ENCODE measurements around the gene FGF18.
"Not testable (repeated sequence)": the region's sequence is repeated elsewhere in the genome, so short reads cannot be mapped to it uniquely, and the experiment has no call there.

The FGF18 gene

DNA sequence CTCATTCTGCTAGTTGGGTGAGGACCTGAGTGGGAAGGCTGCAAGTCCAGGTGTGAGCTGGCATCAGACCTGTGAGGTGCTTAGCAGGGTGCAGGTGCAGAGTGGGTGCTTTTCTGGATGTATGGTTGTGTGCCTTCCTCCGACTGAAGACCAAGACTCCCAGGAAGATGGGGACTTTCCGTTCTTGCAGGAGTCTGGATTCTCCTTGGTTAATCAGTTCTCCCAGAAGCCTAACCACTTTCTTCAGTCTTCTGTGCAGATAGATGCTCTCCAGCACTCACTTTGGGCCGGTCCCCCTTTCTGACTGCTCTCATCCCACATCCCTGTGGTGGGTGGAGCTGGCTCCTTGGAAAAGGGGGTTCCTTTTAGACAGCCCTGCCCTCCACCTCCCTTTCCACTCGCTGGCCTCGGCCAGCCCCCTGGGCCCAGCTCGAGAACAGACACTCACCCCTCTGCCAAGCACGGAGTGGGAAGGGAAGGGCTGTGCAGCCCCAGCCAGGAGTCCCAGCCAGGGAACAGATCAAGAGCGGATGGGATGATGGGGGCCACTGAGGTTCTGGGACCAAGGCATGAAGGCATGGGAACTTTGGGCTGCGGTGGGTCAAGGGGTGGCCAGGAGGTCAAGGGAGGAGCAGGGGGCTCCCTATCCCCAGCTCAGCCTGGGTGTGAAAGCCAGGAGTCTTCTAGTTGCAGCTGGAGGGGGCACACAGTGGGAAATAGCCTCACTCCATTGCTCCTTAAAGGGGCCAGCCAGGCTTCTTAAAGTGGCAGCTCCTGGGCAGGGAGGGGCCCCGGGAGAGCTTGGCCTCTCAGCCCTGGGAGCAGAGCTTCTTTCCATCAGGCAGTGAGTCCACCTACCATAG lies 62.4 kb downstream of the FGF18 start:
- no peak overlapping the region for H3K4me3 ChIP-seq (ENCODE audit: low read length)
- DNase-seq (ENCODE audit: low read depth, low spot score), result no peak

DNA sequence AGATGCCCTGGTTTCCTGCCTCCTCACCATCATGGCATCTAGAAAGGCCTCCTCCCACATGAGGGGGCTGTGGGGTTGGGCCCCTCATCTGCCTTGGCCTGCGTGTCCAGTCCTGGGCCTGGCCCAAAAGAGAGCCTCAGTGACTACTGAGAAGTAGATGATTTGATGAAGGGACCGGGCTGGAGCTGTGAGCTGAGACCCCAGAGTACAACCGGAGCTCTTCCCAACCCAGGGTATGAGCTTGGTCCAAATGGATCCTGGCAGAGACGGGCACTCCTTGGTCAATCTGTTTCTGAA lies 62.9 kb downstream of the FGF18 start:
- no peak overlapping the region for H3K4me3 ChIP-seq (ENCODE audit: low read length)
- DNase-seq (ENCODE audit: low read depth, low spot score), result no peak

DNA sequence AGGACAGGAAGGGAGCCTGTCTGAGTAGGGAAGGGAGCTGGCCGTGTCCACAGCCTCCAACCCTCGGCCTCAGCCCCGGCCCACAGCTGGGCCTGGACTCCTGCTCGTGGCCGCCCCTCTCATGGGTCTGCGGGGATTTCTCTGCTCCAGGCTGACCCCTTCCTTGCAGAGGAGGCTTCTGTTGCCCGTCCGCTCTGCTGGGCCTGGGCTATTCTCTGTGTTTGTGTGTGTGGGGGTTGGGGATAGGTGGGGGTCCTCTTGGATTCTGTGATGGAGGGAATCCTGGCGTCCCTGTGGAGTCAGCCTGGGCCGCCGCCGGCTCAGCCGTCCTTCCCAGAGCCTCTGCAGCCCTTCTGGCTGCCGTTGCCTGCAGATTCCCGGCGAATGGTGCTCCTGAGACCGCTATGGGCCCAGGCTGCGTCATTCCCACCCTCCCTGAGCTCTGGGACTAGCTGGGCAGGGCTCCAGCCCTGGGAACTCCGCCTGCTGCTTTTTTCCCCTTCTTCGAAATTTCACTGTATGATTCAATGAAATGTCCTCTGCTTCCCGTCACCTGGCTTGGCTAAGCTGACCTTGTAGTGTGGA lies 64.2 kb downstream of the FGF18 start:
- no peak overlapping the region for H3K4me3 ChIP-seq (ENCODE audit: low read length)
- DNase-seq (ENCODE audit: low read depth, low spot score), result no peak

DNA sequence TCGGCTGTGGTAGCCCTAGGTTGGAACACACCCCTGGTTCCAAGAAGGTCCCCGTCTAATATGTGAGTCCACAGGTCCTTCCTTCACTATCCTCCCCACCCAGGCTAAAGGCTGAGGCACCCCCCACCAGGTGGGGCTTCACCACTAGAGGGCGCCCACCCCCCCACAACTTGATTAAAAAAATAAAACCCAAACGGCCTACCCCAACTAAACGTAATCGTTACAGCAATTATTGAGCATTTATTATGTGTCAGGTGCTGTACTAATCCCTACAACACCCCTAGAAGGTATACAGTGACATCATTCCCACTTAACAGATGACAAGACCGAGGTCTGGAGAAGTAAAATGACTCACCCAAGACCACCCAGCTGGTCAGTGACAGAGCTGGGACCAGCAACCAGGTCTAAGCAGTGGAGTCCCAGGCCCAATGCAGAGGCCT lies 65.0 kb downstream of the FGF18 start:
- no peak for DNase-seq (ENCODE audit: low read depth, low spot score)

DNA sequence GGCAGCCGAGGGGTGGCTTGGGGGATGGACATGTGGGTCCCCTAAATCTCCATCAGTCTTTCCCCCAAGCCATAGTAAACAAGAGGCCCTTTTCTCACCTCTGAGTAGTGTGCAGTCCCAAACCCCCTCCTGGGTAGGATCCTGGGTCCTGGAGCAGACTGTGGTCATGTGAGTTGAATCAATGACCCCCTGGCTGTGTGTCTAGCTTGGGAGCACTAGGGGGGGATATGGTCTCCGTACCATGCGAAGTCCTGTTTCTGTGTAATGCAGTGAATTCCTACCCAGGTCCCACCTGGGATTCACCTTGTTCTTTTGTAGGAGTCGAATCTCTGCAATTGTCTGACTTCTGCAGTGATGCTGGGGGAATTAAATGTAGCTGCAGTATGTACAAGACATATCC lies 66.2 kb downstream of the FGF18 start:
- DNase-seq (ENCODE audit: low read depth, low spot score), result no peak
- H3K4me3 ChIP-seq (ENCODE audit: low read length), result no peak overlapping the region

More for the DNA sequence above, 65.0 kb downstream of the FGF18 start:
- H3K4me3 ChIP-seq (ENCODE audit: low read length), result no peak overlapping the region

DNA sequence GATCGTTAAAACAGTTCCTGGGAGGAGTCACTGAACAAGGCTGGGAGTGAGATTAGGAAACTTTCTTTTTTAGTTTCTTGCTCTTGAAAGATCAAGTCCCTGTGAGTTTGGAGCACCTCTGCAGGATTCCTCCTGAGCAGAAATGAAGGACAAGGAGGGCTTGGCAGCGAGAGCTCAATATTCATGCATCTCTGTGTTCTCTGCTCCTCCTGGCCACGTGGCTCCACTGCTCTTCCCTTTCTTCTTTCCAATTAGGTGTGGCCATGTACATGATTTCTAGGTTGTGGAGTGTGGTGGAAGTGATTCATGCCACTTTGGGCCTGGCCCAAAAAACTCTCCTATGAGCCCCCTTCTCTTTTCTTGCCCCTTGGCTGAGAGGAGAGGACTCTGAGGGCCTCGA lies 67.2 kb downstream of the FGF18 start:
- no peak for DNase-seq (ENCODE audit: low read depth, low spot score)
- no peak overlapping the region for H3K4me3 ChIP-seq (ENCODE audit: low read length)

DNA sequence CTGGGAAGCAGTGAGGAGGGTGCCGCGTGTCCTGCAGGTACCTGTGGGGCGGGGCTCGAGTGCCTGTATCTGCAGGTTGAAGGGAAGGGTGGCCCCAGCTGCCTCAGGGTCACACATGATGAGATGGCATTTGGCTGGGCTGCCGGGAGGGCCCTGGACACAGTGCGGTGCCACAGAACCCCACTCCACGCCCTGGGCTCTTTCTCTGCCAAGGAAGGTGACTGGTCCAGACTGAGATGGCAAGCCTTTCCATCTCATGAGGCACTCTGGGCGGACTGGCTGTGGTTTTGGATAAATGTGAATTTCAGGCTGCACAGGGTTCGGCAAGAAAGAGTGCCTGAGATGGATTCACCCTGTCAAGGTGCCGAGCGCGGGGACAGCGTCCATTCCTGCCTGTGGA lies 69.4 kb downstream of the FGF18 start:
- no peak overlapping the region for H3K4me3 ChIP-seq (ENCODE audit: low read length)
- DNase-seq (ENCODE audit: low read depth, low spot score), result no peak

DNA sequence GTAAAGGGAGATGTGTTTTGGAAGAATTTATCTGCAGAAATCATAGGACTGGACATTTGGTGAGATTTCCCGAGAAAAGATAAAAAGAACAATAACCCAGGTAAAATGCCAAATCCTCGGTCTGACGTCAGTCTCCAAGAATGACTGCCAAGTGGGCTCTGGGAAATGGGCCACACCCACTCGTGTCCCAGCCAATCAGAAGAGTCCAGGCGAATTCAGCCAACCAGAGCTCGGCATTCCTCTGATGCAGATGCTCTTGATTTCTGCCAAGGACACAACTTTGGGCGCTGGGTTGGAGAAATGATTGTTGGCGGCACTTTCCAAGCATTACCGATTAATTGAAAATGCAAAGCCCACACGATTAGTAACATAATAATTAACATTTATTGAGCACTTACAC lies 73.3 kb downstream of the FGF18 start:
- H3K4me3 ChIP-seq (ENCODE audit: low read length), result no peak overlapping the region
- no peak for DNase-seq (ENCODE audit: low read depth, low spot score)

DNA sequence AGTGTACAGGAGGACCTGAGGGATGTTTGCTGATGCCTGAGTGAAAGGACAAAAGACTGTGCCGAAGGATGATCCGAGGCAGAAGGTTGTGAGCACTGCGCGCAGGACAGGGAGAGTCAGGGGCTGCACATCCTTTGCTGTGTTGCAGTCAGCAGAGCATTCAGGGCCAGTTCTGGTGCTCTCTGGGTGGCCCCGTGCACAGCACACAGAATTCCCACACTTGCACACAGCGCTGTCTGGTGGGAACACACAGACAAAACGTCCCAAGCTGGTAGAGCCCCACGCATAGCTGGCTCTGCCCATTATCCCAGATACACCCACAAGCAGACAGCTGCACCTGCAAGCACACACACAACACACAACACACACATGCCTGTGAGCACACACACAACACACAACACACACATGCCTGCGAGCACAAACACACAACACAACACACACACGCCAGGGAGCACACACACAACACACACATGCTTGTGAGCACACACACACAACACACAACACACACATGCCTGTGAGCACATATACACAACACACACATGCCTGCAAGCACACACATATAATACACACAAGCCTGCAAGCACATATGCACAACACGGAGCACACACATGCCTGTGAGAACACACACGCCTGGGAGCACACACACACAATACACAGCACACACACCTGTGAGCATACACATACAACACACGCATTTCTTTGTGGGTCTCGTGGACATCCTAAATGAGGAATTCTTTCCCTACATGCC lies 74.4 kb downstream of the FGF18 start:
- no peak overlapping the region for H3K4me3 ChIP-seq (ENCODE audit: low read length)

DNA sequence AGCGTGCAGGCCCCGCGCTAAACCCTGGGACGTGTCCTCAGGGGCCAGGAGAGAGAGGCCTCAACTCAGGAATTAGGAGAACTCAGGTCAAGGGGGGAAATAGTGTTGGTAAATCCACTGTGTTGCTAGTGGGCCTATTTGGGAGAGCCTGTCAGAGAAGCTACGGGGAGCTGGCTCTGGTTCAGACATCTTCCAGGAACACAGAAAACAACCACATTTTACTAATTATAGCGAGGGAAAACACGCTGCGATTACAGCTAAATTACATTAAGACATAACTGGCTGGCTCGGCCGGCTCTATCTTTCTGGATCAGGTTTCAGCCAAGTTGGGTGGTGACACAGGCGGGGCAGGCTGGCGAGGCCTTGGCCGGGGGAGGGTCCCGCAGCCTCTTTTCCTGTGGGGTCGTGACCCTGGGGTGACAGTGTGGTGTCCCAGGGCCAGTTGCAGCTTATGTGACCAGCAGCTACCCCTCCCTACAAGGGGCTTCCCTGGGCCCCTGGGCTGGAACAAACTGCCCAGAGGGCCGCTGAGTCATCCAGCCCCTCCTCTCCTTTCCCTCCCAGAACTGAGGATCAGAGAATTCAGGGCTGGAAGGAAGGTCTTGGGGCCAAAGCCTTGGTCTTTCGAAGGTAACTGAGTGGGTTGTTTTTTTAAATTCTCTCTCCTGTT lies 75.1 kb downstream of the FGF18 start:
- no peak overlapping the region for H3K4me3 ChIP-seq (ENCODE audit: low read length)
- no peak for DNase-seq (ENCODE audit: low read depth, low spot score)

More for the DNA sequence above, 74.4 kb downstream of the FGF18 start:
- DNase-seq (ENCODE audit: low read depth, low spot score), result no peak

DNA sequence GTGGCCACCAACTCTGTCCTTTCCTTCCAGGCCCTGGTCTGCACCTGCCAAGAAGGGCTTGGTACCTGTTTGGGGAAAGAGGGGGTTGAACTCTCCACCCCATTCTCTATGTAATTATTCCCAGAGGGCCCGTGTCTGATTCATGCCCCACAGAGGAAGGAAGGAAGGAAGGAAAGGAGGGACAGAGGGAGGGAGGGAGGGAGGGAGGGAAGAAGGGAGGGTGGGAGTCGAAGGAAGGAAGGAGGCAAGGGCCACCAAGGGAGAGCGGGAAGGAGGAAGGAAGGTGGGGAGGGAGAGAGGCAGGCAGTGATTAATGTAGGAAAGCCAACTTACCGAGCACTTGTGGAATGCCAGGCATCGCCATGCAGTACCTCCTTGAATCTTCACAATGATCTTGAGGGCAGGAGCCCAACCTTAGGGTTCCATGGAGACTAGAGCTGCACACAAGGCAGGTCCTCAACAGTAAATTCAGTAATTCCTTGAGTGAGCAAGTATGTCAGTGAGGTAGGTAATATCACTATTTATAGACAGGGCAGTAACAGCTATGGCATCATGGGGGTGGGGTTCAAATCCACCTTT lies 75.8 kb downstream of the FGF18 start:
- no peak overlapping the region for H3K4me3 ChIP-seq (ENCODE audit: low read length)
- DNase-seq (ENCODE audit: low read depth, low spot score), result no peak

DNA sequence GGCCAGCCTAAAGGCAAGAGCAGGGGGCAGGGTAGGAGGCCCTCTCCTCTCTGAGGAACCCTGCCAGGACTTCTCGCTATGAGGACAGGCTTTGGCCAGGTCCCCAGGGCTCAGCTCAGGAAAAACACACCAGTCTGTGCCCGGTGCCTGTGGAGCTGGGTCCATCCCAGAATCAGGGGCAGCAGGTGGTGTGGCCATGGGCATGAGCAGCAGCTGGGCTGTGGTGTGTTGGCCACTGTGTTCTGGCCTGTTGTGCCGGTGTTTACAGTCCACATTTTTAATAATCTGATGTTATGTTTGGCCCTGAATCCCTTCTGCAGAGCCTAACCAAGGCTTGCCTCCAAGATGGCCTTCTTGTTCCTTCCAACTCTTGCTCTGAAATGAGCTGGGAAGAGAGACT lies 77.0 kb downstream of the FGF18 start:
- no peak for DNase-seq (ENCODE audit: low read depth, low spot score)

DNA sequence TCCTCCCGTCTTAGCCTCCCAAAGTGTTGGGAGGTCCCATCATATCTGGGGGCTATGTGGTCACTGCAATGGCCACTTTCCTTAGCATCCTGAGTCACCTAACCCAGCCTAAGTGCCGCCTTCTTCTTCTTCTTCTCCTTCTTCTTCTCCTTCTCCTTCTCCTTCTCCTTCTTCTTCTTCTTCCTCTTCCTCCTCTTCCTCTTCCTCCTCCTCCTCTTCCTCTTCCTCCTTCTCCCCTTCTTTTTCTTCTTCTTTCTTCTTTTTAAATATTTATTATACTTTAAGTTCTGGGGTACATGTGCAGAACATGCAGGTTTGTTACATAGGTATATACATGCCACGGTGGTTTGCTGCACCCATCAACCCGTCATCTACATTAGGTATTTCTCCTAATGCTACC lies 78.0 kb downstream of the FGF18 start:
- not testable (repeated sequence) for H3K4me3 ChIP-seq (ENCODE audit: low read length)

More for the DNA sequence above, 77.0 kb downstream of the FGF18 start:
- no peak overlapping the region for H3K4me3 ChIP-seq (ENCODE audit: low read length)

DNA sequence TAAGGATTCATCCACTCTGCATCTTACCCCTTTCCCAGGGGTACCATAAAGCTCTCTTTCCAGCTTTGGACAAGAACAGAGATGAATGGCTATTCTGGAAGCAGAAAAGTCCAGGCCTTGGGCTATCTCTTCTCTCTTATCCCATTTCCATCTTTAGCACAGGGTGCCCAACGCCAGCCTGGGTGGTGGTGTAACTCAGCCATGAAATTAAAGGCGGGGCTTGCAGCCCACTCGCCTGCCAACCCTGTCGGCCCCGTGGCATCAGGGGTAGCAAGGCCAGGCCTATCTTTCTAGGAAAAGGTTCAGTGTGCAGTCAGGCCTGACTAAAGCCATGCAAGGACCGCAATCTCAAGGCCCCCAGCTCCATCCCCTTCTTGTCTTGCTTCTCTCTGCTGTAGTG lies 78.7 kb downstream of the FGF18 start:
- DNase-seq (ENCODE audit: low read depth, low spot score), result no peak
- no peak overlapping the region for H3K4me3 ChIP-seq (ENCODE audit: low read length)

More for the DNA sequence above, 78.0 kb downstream of the FGF18 start:
- not testable (repeated sequence) for DNase-seq (ENCODE audit: low read depth, low spot score)

DNA sequence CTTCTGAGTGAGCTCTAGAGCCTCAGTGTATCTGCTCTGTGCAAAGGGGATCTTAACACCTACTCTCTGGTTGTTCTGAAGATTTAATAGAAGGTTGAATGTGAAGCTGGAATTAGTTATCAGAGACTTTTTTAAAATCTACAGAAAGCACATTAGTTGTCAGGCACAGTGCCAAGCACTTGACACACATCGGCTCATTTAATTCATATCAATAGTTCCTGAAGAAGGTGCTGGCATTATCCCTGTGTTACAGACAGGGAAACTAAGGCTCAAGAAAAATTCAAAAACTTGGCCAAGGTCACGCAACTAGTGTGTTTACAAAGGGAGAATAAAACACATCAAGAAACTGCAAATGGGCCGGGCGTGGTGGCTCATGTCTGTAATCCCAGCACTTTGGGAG lies 80.2 kb downstream of the FGF18 start:
- H3K4me3 ChIP-seq (ENCODE audit: low read length), result no peak overlapping the region
- no peak for DNase-seq (ENCODE audit: low read depth, low spot score)

DNA sequence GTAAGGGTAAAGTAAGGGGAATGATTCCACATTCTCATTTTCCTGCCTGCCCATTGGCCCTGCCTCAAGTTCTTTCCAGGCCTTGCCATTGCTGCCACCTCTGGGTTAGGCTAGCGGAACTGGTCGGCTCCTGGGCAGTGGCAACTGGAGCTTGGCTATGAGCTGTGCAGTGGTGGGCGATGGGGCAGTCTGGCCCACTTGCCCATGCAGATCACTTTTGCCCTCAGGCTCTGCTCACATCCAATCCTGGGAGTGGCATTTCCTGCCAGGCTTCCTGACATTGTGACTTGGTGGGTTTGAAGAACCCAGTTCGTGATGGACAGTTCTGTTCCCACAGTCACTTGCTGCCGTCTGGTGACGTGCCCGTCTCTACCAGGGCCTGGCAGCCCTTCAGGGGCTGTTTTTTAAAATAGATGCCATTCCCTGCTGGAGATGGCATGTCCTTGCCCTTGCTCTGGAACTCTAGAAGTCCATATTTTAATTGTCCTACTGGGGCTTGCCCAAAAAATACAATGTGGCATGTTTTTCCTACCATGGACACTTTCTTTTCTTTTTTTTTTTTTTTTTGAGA lies 86.1 kb downstream of the FGF18 start:
- no peak overlapping the region for H3K4me3 ChIP-seq (ENCODE audit: low read length)
- DNase-seq (ENCODE audit: low read depth, low spot score), result no peak

DNA sequence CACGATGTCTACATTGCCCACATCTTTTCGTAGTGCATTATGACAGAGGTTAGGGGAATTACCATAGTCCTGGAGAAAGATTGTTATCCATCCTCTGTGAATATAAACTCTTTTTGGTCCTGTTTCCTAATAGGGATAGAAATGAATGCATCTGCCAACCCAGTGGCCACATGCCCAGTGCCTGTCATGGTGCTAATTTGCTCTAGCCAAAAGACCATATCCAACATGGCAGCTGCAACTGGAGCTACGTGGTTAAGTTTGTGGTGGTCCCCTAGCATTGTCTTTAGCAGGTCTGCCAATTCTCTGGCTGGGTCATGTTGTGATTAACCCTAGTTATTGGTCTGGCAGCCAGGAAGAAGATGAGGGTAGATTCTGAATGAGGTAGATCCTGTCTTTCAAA lies 87.5 kb downstream of the FGF18 start:
- no peak overlapping the region for H3K4me3 ChIP-seq (ENCODE audit: low read length)
- DNase-seq (ENCODE audit: low read depth, low spot score), result no peak
